Activated CD8-positive, alpha-beta T cell treated with anti-CD3 and anti-CD28 coated beads, Interleukin-2, amount 10 ng/mL, durations not matched to agents 7 days and 5 days (primary cell): ENCODE data around the gene DCAF7. TPM values are rescaled to one million over a fixed set of nuclear protein-coding genes. Genes with fewer than 3 reads are reported as not detected.
A peak's percentile ranks its signal among the peaks of the same experiment; 100 is the strongest.

Experiments used
- ATAC-seq: fragments of 150-1000 bp; cut with Tn5 transposase; one replicate; pipeline ENCODE4 v1.10.0; 2021; ENCODE audit warnings: moderate library complexity
- CTCF ChIA-PET: fragments of 350-600 bp; sonication (Branson Sonifier 250); formaldehyde crosslinking; loops from one replicate; lab custom pipeline; 2021; ENCODE audit warnings: antibody characterized with exemption; lab: Charles Lee
- POLR2A ChIA-PET: fragments of 350-600 bp; sonication (Branson Sonifier 250); formaldehyde crosslinking; loops from one replicate; lab custom pipeline; 2021; ENCODE audit warnings: antibody characterized with exemption; lab: Charles Lee
- DNase-seq: peaks from one replicate; pipeline ENCODE4 v3.0.0-alpha.2; 2020
- H3K27ac Mint-ChIP-seq: one replicate; pipeline ENCODE4 v1.8.0; 2021; ENCODE audit warnings: mild to moderate bottlenecking, mixed read lengths
- H3K27me3 Mint-ChIP-seq: one replicate; pipeline ENCODE4 v1.8.0; 2021; ENCODE audit warnings: low read depth, mixed read lengths
- H3K36me3 Mint-ChIP-seq: one replicate; pipeline ENCODE4 v1.8.0; 2021; ENCODE audit warnings: low read depth, mixed read lengths
- H3K4me1 Mint-ChIP-seq: one replicate; pipeline ENCODE4 v1.8.0; 2021; ENCODE audit warnings: low read depth, mixed read lengths
- H3K4me3 Mint-ChIP-seq: one replicate; pipeline ENCODE4 v1.8.0; 2021; ENCODE audit warnings: mild to moderate bottlenecking, mixed read lengths
- H3K9me3 Mint-ChIP-seq: one replicate; pipeline ENCODE4 v1.8.0; 2022; ENCODE audit warnings: mixed read lengths; ENCODE audit not compliant: insufficient read depth
- total RNA-seq, 2 experiments: library from RNA; stranded (reverse); gene quantifications; one replicate each; pipeline ENCODE4 v1.2.3, GENCODE V29; 2021

Gene DCAF7
- total RNA-seq, 2 experiments from 2014 or later = 127 TPM

- Mint-ChIP-seq H3K4me1 (no peaks in the 10 kb centered on the region), H3K27ac (no peak overlapping the region), H3K9me3 (no peaks in the 10 kb centered on the region), H3K4me3 (no peak overlapping the region), H3K36me3 (no peaks in the 10 kb centered on the region), H3K27me3 (peaks cover 8% of the 10 kb centered on the region)
- DNase-seq (no peak), ATAC-seq (no peak)
- ChIA-PET CTCF (interaction anchor here (0.7 to 1.5 kb wide), 4 partner anchors 35 to 108 kb away, joined by 3 to 4 read pairs (median 3); no protein-coding TSS in a partner anchor), POLR2A (no interaction called here)
Observed at GRCh38 chr17:63514974-63515373, 35.3 kb upstream of the DCAF7 start.

- Mint-ChIP-seq H3K27ac (peak overlapping the region; percentile 4), H3K27me3 (peaks cover 8% of the 10 kb centered on the region), H3K9me3 (no peaks in the 10 kb centered on the region), H3K36me3 (no peaks in the 10 kb centered on the region), H3K4me3 (no peak overlapping the region), H3K4me1 (no peaks in the 10 kb centered on the region)
- CTCF ChIA-PET = interaction anchor here (0.7 to 1.5 kb wide), 2 partner anchors 96 to 109 kb away, joined by 3 to 4 read pairs; no protein-coding TSS in a partner anchor
- POLR2A ChIA-PET = no interaction called here
- DNase-seq (no peak), ATAC-seq (no peak)
Observed at GRCh38 chr17:63515426-63515825, 34.9 kb upstream of the DCAF7 start.

GRCh38 chr17:63516910-63517824, 33.1 kb upstream of the DCAF7 start:
- DNase-seq (no peak), ATAC-seq (no peak)

GRCh38 chr17:63517825-63518534, 32.3 kb upstream of the DCAF7 start:
- H3K9me3 Mint-ChIP-seq = no peaks in the 10 kb centered on the region
- no peak for DNase-seq
- ChIA-PET CTCF (no interaction called here), POLR2A (no interaction called here)
- no peak for ATAC-seq
- H3K4me3 Mint-ChIP-seq = no peak overlapping the region
- H3K4me1 Mint-ChIP-seq = no peaks in the 10 kb centered on the region
- H3K27me3 Mint-ChIP-seq = peaks cover 14% of the 10 kb centered on the region
- no peaks in the 10 kb centered on the region for H3K36me3 Mint-ChIP-seq
- no peak overlapping the region for H3K27ac Mint-ChIP-seq

More at GRCh38 chr17:63516910-63517824, 33.1 kb upstream of the DCAF7 start:
- Mint-ChIP-seq H3K4me3 (no peak overlapping the region), H3K4me1 (no peaks in the 10 kb centered on the region), H3K9me3 (no peaks in the 10 kb centered on the region), H3K27ac (no peak overlapping the region), H3K27me3 (peaks cover 14% of the 10 kb centered on the region), H3K36me3 (no peaks in the 10 kb centered on the region)
- CTCF ChIA-PET = no interaction called here
- POLR2A ChIA-PET = no interaction called here

- POLR2A ChIA-PET = no interaction called here
- no peak for DNase-seq
- Mint-ChIP-seq H3K9me3 (no peaks in the 10 kb centered on the region), H3K27ac (no peak overlapping the region), H3K27me3 (peaks cover 22% of the 10 kb centered on the region), H3K4me3 (no peak overlapping the region), H3K4me1 (peaks cover 5% of the 10 kb centered on the region), H3K36me3 (no peaks in the 10 kb centered on the region)
- ATAC-seq = no peak
- CTCF ChIA-PET = no interaction called here
Observed at GRCh38 chr17:63519116-63519881, 31.0 kb upstream of the DCAF7 start.

GRCh38 chr17:63519972-63520882, 30.1 kb upstream of the DCAF7 start:
- ATAC-seq (no peak), DNase-seq (no peak)
- CTCF ChIA-PET = no interaction called here
- Mint-ChIP-seq H3K9me3 (no peaks in the 10 kb centered on the region), H3K4me3 (no peak overlapping the region), H3K27me3 (peaks cover 22% of the 10 kb centered on the region), H3K27ac (no peak overlapping the region), H3K4me1 (peaks cover 5% of the 10 kb centered on the region), H3K36me3 (no peaks in the 10 kb centered on the region)
- POLR2A ChIA-PET = no interaction called here

GRCh38 chr17:63523253-63523855, 26.9 kb upstream of the DCAF7 start, which contains the start of gene KCNH6:
KCNH6 (plus strand) TSS chr17:63523358; CDS start chr17:63523414, 56 bp downstream.
- ChIA-PET CTCF (interaction anchor here (1.7 kb wide), 1 partner anchor 89 kb away, joined by 4 read pairs; no protein-coding TSS in a partner anchor), POLR2A (interaction anchor here (1.5 kb wide), 1 partner anchor 99 kb away, joined by 3 read pairs; the partner anchor contains the start of gene MAP3K3)
- no peak within 1 kb of the TSS for H3K4me3 Mint-ChIP-seq
- peaks cover 14% of the 10 kb centered on the region for H3K27me3 Mint-ChIP-seq
- no peak for ATAC-seq
- H3K27ac Mint-ChIP-seq = no peak within 1 kb of the TSS
- no peaks in the 10 kb centered on the region for H3K36me3 Mint-ChIP-seq
- no peaks in the 10 kb centered on the region for H3K9me3 Mint-ChIP-seq
- peaks cover 5% of the 10 kb centered on the region for H3K4me1 Mint-ChIP-seq
- no peak for DNase-seq

- no peak overlapping the region for H3K4me3 Mint-ChIP-seq
- H3K27ac Mint-ChIP-seq = no peak overlapping the region
- no peak for DNase-seq
- H3K9me3 Mint-ChIP-seq = no peaks in the 10 kb centered on the region
- ChIA-PET CTCF (no interaction called here), POLR2A (no interaction called here)
- H3K36me3 Mint-ChIP-seq = no peaks in the 10 kb centered on the region
- peaks cover 14% of the 10 kb centered on the region for H3K27me3 Mint-ChIP-seq
- no peak for ATAC-seq
- H3K4me1 Mint-ChIP-seq = peaks cover 5% of the 10 kb centered on the region
Observed at GRCh38 chr17:63524051-63524450, 26.2 kb upstream of the DCAF7 start.

GRCh38 chr17:63525190-63525946, 24.9 kb upstream of the DCAF7 start:
- H3K36me3 Mint-ChIP-seq = no peaks in the 10 kb centered on the region
- ChIA-PET POLR2A (no interaction called here), CTCF (no interaction called here)
- ATAC-seq (no peak), DNase-seq (no peak)
- H3K4me1 Mint-ChIP-seq = peaks cover 5% of the 10 kb centered on the region
- no peak overlapping the region for H3K27ac Mint-ChIP-seq
- no peaks in the 10 kb centered on the region for H3K9me3 Mint-ChIP-seq
- H3K27me3 Mint-ChIP-seq = peaks cover 14% of the 10 kb centered on the region
- no peak overlapping the region for H3K4me3 Mint-ChIP-seq

GRCh38 chr17:63526861-63527260, 23.4 kb upstream of the DCAF7 start:
- Mint-ChIP-seq H3K4me1 (peaks cover 5% of the 10 kb centered on the region), H3K4me3 (no peak overlapping the region)
- CTCF ChIA-PET = no interaction called here

More at GRCh38 chr17:63526861-63527260, 23.4 kb upstream of the DCAF7 start:
- Mint-ChIP-seq H3K27me3 (peaks cover 11% of the 10 kb centered on the region), H3K9me3 (no peaks in the 10 kb centered on the region), H3K36me3 (no peaks in the 10 kb centered on the region), H3K27ac (no peak overlapping the region)
- POLR2A ChIA-PET = no interaction called here
- no peak for DNase-seq
- ATAC-seq = no peak
